Measurements from ENCODE around the gene CXCL8. TPM values are rescaled to one million over a fixed set of nuclear protein-coding genes. Genes with fewer than 3 reads are reported as not detected.

The CXCL8 gene
- total and polyA plus RNA-seq, 2 of the 8 experiments (the other 6 are each of a cell fraction or from before 2014, with no cell fraction given): not detected

DNA sequence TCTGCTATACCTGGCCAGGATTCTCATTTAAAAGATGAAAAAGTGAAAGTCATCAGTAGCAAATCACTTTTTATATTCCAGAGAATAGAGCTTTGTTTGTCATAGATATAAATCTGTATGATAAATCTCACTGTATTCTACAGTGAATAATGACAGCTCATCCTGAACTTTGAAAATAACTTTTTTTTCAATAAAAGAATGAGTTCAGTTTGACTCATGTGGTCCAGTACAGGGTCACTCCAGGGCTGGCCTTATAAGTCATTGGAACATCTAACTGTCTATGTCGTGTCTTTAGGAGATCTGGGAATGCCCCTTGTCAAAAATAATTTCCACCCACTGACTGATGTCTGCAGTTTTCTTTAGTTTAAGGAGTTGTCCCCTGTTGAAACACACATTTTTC is 18.5 kb upstream of the CXCL8 start:
- H3K9ac ChIP-seq (replicated peaks in 1 of 4; ENCODE audit: extremely low read depth in 1 of 4, low read depth in 3 of 4, low read length in 3 of 4): no peak overlapping the region
- WGBS, 2 experiments (ENCODE audit: extremely low coverage in 1 of 2, insufficient coverage in 1 of 2, insufficient read length in 1 of 2, insufficient replicate concordance in 2 of 2, low coverage in 1 of 2, low lambda C conversion rate in 2 of 2, missing lambda C conversion rate in 1 of 2): 81% methylated on average over 1 of the region's 1 CpG; no CpG with 5 or more reads in 1 of the 2 experiments
- H3K4ac ChIP-seq (replicated peaks; ENCODE audit: insufficient read length, low read depth, low read length): no peak overlapping the region
- H4K20me1 ChIP-seq (replicated peaks in 1 of 2; ENCODE audit: control insufficient read depth in 1 of 2, insufficient read depth in 2 of 2, low read length in 2 of 2): no peaks in the 10 kb centered on the region
- H3K18ac ChIP-seq (ENCODE audit: extremely low read depth, low read length): no peak overlapping the region
- no peak overlapping the region for H3K27ac ChIP-seq (ENCODE audit: low read depth, low read length)
- no peak overlapping the region for H3K23ac ChIP-seq (ENCODE audit: insufficient read length)
- FAIRE-seq (no peak), DNase-seq (ENCODE audit: low read depth in 1 of 2, low spot score in 2 of 2) (no peak)
- no peak overlapping the region for H2BK5ac ChIP-seq (ENCODE audit: low read depth, low read length)
- no peak for TF ChIP-seq CTBP2 (IDR thresholded peaks at IDR 0.05; ENCODE audit: borderline replicate concordance, insufficient read depth, insufficient read length, low read length)
- TF ChIP-seq SUZ12 (IDR thresholded peaks at IDR 0.05; ENCODE audit: low read length): no peak
- no peaks in the 10 kb centered on the region for H3K79me2 ChIP-seq (ENCODE audit: control insufficient read depth in 1 of 2, insufficient read depth in 2 of 2, low read length in 2 of 2)
- H2BK12ac ChIP-seq (ENCODE audit: low read depth, low read length): no peak overlapping the region
- ChIA-PET CTCF (ENCODE audit: partially characterized antibody) (interaction anchor here (0.9 to 1.5 kb wide), 4 partner anchors 8 to 59 kb away, joined by 3 to 4 read pairs (median 3); no protein-coding TSS in a partner anchor), POLR2A (ENCODE audit: partially characterized antibody) (no interaction called here)
- no peaks in the 10 kb centered on the region; the same call in 1 of the 2 replicates for H3K23me2 ChIP-seq (ENCODE audit: low read depth, low read length)
- no peaks in the 10 kb centered on the region for H3K9me3 ChIP-seq (ENCODE audit: insufficient read depth in 2 of 2, low read depth in 1 of 2, low read length in 1 of 2)
- no peak overlapping the region for H2BK120ac ChIP-seq (replicated peaks; ENCODE audit: low read depth, low read length)
- no peak overlapping the region for H4K8ac ChIP-seq (ENCODE audit: extremely low read depth, insufficient read depth, low read length)
- no peak overlapping the region for H4K5ac ChIP-seq (ENCODE audit: insufficient read length, low read depth, low read length)
- H3K56ac ChIP-seq (replicated peaks; ENCODE audit: insufficient read length, low read depth, low read length): no peak overlapping the region
- H4K91ac ChIP-seq (replicated peaks; ENCODE audit: insufficient read length, low read length): no peak overlapping the region
- H2AK5ac ChIP-seq (ENCODE audit: low read depth, low read length): no peak overlapping the region
- no peak overlapping the region for H3K4me2 ChIP-seq (ENCODE audit: insufficient read depth in 1 of 2, low read depth in 2 of 2, low read length in 2 of 2)
- no peak overlapping the region for H2BK15ac ChIP-seq (ENCODE audit: low read length)
- no peaks in the 10 kb centered on the region for H3K27me3 ChIP-seq (replicated peaks in 1 of 4; ENCODE audit: control insufficient read depth in 3 of 4, extremely low read depth in 1 of 4, insufficient read depth in 3 of 4, low read length in 3 of 4)
- H3K36me3 ChIP-seq (ENCODE audit: control insufficient read depth in 2 of 4, insufficient read depth in 4 of 4, low read length in 3 of 4): no peaks in the 10 kb centered on the region
- no peak overlapping the region for H3K14ac ChIP-seq (ENCODE audit: insufficient read length)
- H2AFZ ChIP-seq (ENCODE audit: low read length): no peak overlapping the region
- H3K4me3 ChIP-seq (ENCODE audit: extremely low read depth in 1 of 4, insufficient read depth in 2 of 4, low read depth in 3 of 4, low read length in 4 of 4): no peak overlapping the region
- H2BK20ac ChIP-seq (ENCODE audit: low read length): no peak overlapping the region
- H3K79me1 ChIP-seq (ENCODE audit: low read depth, low read length): no peaks in the 10 kb centered on the region
- no peaks in the 10 kb centered on the region for H3K4me1 ChIP-seq (replicated peaks in 1 of 4; ENCODE audit: control insufficient read depth in 3 of 4, insufficient read depth in 4 of 4, low read length in 3 of 4)

Measured in H1 (cell line).